Gastroesophageal sphincter (tissue), 3 donors: ENCODE results near the gene UBL3.
A peak's percentile ranks its signal among the peaks of the same experiment; 100 is the strongest.

Experiments used
- CTCF ChIP-seq, 4 experiments: fragments of 200-600 bp in 2 of 4; fragments of 450-650 bp in 2 of 4; sonication (generic) in 1 of 4; IDR thresholded peaks; one replicate each; pipeline ENCODE4 v1.5.1; 2017 to 2019; ENCODE audit warnings: antibody characterized with exemption in 4 of 4, mild to moderate bottlenecking in 2 of 4, moderate library complexity in 2 of 4
- POLR2A ChIP-seq, 2 donors: fragments of 450-650 bp; IDR thresholded peaks; one replicate each; pipeline ENCODE4 v1.6.1; 2017; ENCODE audit warnings: antibody characterized with exemption in 2 of 2, mild to moderate bottlenecking in 2 of 2, moderate library complexity in 1 of 2
- POLR2AphosphoS5 ChIP-seq: sonication (generic); formaldehyde crosslinking; IDR thresholded peaks from one replicate; pipeline ENCODE4 v1.6.1; 2017; ENCODE audit warnings: antibody characterized with exemption

GRCh38 chr13:29845440-29846056 lies 4.9 kb downstream of the UBL3 start:
- TF ChIP-seq CTCF (IDR thresholded peaks at IDR 0.05) (peak in 3 of 4 experiments; percentile 28 to 55 (median 30)), POLR2AphosphoS5 (no peak), POLR2A (IDR thresholded peaks at IDR 0.05) (no peak)
